Panc1 (cell line): ENCODE data around the gene ELF4.

Experiments
- POLR2AphosphoS5 ChIP-seq: IDR thresholded peaks from 2 replicates; pipeline ENCODE4 v1.6.1; 2012; ENCODE audit warnings: mild to moderate bottlenecking, low read depth, low read length, moderate library complexity
- SIN3A ChIP-seq: IDR thresholded peaks from 2 replicates; pipeline ENCODE4 v1.6.1; 2012; ENCODE audit warnings: low read depth, mild to moderate bottlenecking, low read length, moderate library complexity, borderline replicate concordance; ENCODE audit not compliant: insufficient read depth
- TCF7L2 ChIP-seq: IDR thresholded peaks from 2 replicates; pipeline ENCODE4 v1.6.1; 2011; ENCODE audit warnings: mild to moderate bottlenecking, low read depth, low read length, inconsistent platforms
- TF ChIP-seq, protein P1 (sequence below): fragments of 450-650 bp; IDR thresholded peaks from 2 replicates; pipeline ENCODE4 v1.5.1; 2017; ENCODE audit warnings: mild to moderate bottlenecking
- TF ChIP-seq, protein P2 (sequence below), 2 experiments: IDR thresholded peaks; 2 replicates each; pipeline ENCODE4 v1.6.1; 2011 to 2012; ENCODE audit warnings: low read depth in 2 of 2, control low read depth in 1 of 2, low read length in 1 of 2, mild to moderate bottlenecking in 1 of 2, moderate library complexity in 1 of 2; ENCODE audit not compliant: insufficient read depth in 1 of 2

DNA sequence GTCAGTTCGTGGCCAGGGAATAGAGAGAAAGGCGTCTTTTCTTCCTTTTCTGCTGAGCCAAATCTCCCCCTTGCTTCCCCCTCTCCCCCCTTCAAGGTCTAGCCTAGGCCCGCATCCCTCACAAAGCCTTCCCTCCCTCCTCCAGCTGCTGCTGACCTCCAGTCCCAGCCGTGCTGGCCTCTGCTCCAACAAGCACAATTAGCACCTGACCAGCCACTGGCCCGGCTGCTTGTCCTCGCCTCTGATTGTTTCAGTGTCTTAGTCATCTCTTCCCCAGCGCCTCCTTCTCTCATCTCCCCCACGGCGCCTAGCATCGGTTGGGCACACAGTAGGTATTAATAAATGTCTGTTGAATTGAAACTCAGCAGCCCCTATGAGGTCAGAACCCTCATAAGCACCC lies 4.2 kb downstream of the ELF4 start:
- TF ChIP-seq, protein P1, sequence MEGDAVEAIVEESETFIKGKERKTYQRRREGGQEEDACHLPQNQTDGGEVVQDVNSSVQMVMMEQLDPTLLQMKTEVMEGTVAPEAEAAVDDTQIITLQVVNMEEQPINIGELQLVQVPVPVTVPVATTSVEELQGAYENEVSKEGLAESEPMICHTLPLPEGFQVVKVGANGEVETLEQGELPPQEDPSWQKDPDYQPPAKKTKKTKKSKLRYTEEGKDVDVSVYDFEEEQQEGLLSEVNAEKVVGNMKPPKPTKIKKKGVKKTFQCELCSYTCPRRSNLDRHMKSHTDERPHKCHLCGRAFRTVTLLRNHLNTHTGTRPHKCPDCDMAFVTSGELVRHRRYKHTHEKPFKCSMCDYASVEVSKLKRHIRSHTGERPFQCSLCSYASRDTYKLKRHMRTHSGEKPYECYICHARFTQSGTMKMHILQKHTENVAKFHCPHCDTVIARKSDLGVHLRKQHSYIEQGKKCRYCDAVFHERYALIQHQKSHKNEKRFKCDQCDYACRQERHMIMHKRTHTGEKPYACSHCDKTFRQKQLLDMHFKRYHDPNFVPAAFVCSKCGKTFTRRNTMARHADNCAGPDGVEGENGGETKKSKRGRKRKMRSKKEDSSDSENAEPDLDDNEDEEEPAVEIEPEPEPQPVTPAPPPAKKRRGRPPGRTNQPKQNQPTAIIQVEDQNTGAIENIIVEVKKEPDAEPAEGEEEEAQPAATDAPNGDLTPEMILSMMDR, result no peak
- TF ChIP-seq POLR2AphosphoS5 (no peak), TCF7L2 (no peak), SIN3A (no peak)
- TF ChIP-seq, protein P2, sequence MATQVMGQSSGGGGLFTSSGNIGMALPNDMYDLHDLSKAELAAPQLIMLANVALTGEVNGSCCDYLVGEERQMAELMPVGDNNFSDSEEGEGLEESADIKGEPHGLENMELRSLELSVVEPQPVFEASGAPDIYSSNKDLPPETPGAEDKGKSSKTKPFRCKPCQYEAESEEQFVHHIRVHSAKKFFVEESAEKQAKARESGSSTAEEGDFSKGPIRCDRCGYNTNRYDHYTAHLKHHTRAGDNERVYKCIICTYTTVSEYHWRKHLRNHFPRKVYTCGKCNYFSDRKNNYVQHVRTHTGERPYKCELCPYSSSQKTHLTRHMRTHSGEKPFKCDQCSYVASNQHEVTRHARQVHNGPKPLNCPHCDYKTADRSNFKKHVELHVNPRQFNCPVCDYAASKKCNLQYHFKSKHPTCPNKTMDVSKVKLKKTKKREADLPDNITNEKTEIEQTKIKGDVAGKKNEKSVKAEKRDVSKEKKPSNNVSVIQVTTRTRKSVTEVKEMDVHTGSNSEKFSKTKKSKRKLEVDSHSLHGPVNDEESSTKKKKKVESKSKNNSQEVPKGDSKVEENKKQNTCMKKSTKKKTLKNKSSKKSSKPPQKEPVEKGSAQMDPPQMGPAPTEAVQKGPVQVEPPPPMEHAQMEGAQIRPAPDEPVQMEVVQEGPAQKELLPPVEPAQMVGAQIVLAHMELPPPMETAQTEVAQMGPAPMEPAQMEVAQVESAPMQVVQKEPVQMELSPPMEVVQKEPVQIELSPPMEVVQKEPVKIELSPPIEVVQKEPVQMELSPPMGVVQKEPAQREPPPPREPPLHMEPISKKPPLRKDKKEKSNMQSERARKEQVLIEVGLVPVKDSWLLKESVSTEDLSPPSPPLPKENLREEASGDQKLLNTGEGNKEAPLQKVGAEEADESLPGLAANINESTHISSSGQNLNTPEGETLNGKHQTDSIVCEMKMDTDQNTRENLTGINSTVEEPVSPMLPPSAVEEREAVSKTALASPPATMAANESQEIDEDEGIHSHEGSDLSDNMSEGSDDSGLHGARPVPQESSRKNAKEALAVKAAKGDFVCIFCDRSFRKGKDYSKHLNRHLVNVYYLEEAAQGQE (IDR thresholded peaks at IDR 0.05; ENCODE audit: insufficient read depth in 1 of 2, low read depth in 2 of 2, low read length in 1 of 2), result no peak
